ENCODE measurements around the gene LCE3D. TPM values are rescaled to one million over a fixed set of nuclear protein-coding genes. Genes with fewer than 3 reads are reported as not detected.

The LCE3D gene
- total and polyA plus RNA-seq, 8 donors, result 0.98 TPM; not detected in 7

GRCh38 chr1:152621993-152622392, 41.7 kb upstream of the LCE3D start:
- Histone ChIP-seq H3K27me3 (peaks cover 0 to 16% (median 0%) of the 10 kb centered on the region in 3 donors), H3K9me3 (peaks cover 0 to 32% (median 25%) of the 10 kb centered on the region in 4 donors), H3K4me1 (no peaks in the 10 kb centered on the region), H3K4me3 (no peak overlapping the region), H3K36me3 (no peaks in the 10 kb centered on the region), H3K27ac (no peak overlapping the region)
- DNase-seq, result no peak
- intact Hi-C loops (cut with DNase I; ENCODE audit: low total_unique reads), result no loop called here
- WGBS, 5 donors, result 38 to 84% (median 77%) methylated on average over 3 of the region's 3 CpGs
- TF ChIP-seq POLR2AphosphoS5 (IDR thresholded peaks at IDR 0.05) (no peak), CTCF (IDR thresholded peaks at IDR 0.05) (no peak), EP300 (IDR thresholded peaks at IDR 0.05) (no peak), POLR2A (IDR thresholded peaks at IDR 0.05) (no peak)

- H3K27me3 ChIP-seq, result no peaks in the 10 kb centered on the region
- TF ChIP-seq CTCF (IDR thresholded peaks at IDR 0.05) (no peak), POLR2AphosphoS5 (IDR thresholded peaks at IDR 0.05) (no peak), EP300 (IDR thresholded peaks at IDR 0.05) (no peak), POLR2A (IDR thresholded peaks at IDR 0.05) (no peak)
- no peak within 1 kb of the TSS for H3K27ac ChIP-seq
- intact Hi-C loops (cut with DNase I; ENCODE audit: low total_unique reads), result no loop called here
- no peak within 1 kb of the TSS for H3K4me3 ChIP-seq
- 57 to 96% (median 91%) methylated on average over 1 of the region's 1 CpG; no CpG with 5 or more reads in 2 of the 5 donors for WGBS, 5 donors
- DNase-seq, result no peak
- peaks cover 0 to 11% (median 9%) of the 10 kb centered on the region in 4 donors for H3K9me3 ChIP-seq
- no peaks in the 10 kb centered on the region for H3K4me1 ChIP-seq
- H3K36me3 ChIP-seq, result no peaks in the 10 kb centered on the region
Observed at GRCh38 chr1:152613511-152613910, 33.2 kb upstream of the LCE3D start, which contains the start of gene LCE3B. Gene LCE3B (plus strand): TSS chr1:152613811. CDS start chr1:152613811, 0 bp downstream.

GRCh38 chr1:152599934-152600333, 19.6 kb upstream of the LCE3D start, which contains the start of gene LCE3C:
Gene LCE3C (plus strand): TSS chr1:152600234. CDS start chr1:152600732, 498 bp downstream.
- peaks cover 0 to 11% (median 0%) of the 10 kb centered on the region in 4 donors for H3K9me3 ChIP-seq
- no peak for DNase-seq
- TF ChIP-seq POLR2AphosphoS5 (IDR thresholded peaks at IDR 0.05) (no peak), EP300 (IDR thresholded peaks at IDR 0.05) (no peak), POLR2A (IDR thresholded peaks at IDR 0.05) (no peak), CTCF (IDR thresholded peaks at IDR 0.05) (no peak)
- no peak within 1 kb of the TSS for H3K4me3 ChIP-seq
- no peaks in the 10 kb centered on the region for H3K36me3 ChIP-seq
- 50 to 79% (median 65%) methylated on average over 2 to 4 of the region's 4 CpGs; no CpG with 5 or more reads in 2 of the 5 donors for WGBS, 5 donors
- H3K27me3 ChIP-seq, result no peaks in the 10 kb centered on the region
- no peaks in the 10 kb centered on the region for H3K4me1 ChIP-seq
- H3K27ac ChIP-seq, result no peak within 1 kb of the TSS
- intact Hi-C loops (cut with DNase I; ENCODE audit: low total_unique reads), result no loop called here

GRCh38 chr1:152596986-152597385, 16.7 kb upstream of the LCE3D start:
- no peaks in the 10 kb centered on the region for H3K4me1 ChIP-seq
- no peak for DNase-seq
- no peaks in the 10 kb centered on the region for H3K27me3 ChIP-seq
- no peaks in the 10 kb centered on the region for H3K36me3 ChIP-seq
- intact Hi-C loops (cut with DNase I; ENCODE audit: low total_unique reads), result no loop called here
- TF ChIP-seq CTCF (IDR thresholded peaks at IDR 0.05) (no peak), POLR2A (IDR thresholded peaks at IDR 0.05) (no peak), EP300 (IDR thresholded peaks at IDR 0.05) (no peak), POLR2AphosphoS5 (IDR thresholded peaks at IDR 0.05) (no peak)
- H3K27ac ChIP-seq, result no peak overlapping the region
- 75 to 83% (median 82%) methylated on average over 1 to 2 of the region's 2 CpGs; no CpG with 5 or more reads in 2 of the 5 donors for WGBS, 5 donors
- no peak overlapping the region for H3K4me3 ChIP-seq
- H3K9me3 ChIP-seq, result peaks cover 0 to 11% (median 0%) of the 10 kb centered on the region in 4 donors
